IMR-90 (cell line): ENCODE measurements around the gene RNF17. TPM values are rescaled to one million over a fixed set of nuclear protein-coding genes. Genes with fewer than 3 reads are reported as not detected.

ENCODE experiments used
- ATAC-seq: fragments of 200-7000 bp; cut with Tn5 transposase; 2 replicates; pipeline ENCODE4 v1.9.1; 2020; ENCODE audit warnings: low read depth, mild to moderate bottlenecking, moderate library complexity
- BruUV-seq: library from RNA; stranded (reverse); fragments of 400-500 nt; replicated peaks from 2 replicates; lab custom pipeline; 2021; lab: Mats Ljungman, UMichigan
- CTCF ChIA-PET: fragments of 300-600 bp; formaldehyde crosslinking; extraction: SDS; loops from one replicate; lab custom pipeline; 2021; ENCODE audit warnings: antibody characterized with exemption; lab: Yijun Ruan, JAX
- POLR2A ChIA-PET: fragments of 300-600 bp; sonication (Branson Sonifier 250); formaldehyde crosslinking; loops from one replicate; lab custom pipeline; 2022; ENCODE audit warnings: antibody characterized with exemption; ENCODE audit not compliant: unreplicated experiment; lab: Charles Lee
- DNase-seq: peaks from one replicate; pipeline ENCODE4 v3.0.0; 2013
- H2AFZ ChIP-seq: replicated peaks from 2 replicates; pipeline ENCODE3; 2013; ENCODE audit warnings: low read length, mild to moderate bottlenecking; ENCODE audit not compliant: poor library complexity
- H2AK5ac ChIP-seq: 2 replicates; pipeline ENCODE4 v1.6.1; 2013; ENCODE audit warnings: low read depth, low read length, inconsistent platforms
- H2AK9ac ChIP-seq: replicated peaks from 2 replicates; pipeline ENCODE3; 2013; ENCODE audit warnings: mild to moderate bottlenecking, low read depth, low read length, moderate library complexity; ENCODE audit not compliant: poor library complexity
- H2BK120ac ChIP-seq: 2 replicates; pipeline ENCODE4 v1.6.1; 2013; ENCODE audit warnings: low read depth, low read length, inconsistent platforms
- H2BK15ac ChIP-seq: 3 replicates; pipeline ENCODE4 v1.6.1; 2013; ENCODE audit warnings: low read depth, low read length, inconsistent platforms
- H2BK20ac ChIP-seq: 2 replicates; pipeline ENCODE4 v1.6.1; 2013; ENCODE audit warnings: low read depth, mild to moderate bottlenecking, inconsistent platforms, low read length, moderate library complexity
- H2BK5ac ChIP-seq: 2 replicates; pipeline ENCODE4 v1.6.1; 2013; ENCODE audit warnings: mild to moderate bottlenecking, low read depth, low read length, inconsistent platforms; ENCODE audit not compliant: poor library complexity, severe bottlenecking
- H3K14ac ChIP-seq: replicated peaks from 2 replicates; pipeline ENCODE4 v1.6.1; 2013; ENCODE audit warnings: low read depth, low read length, inconsistent platforms
- H3K18ac ChIP-seq: 2 replicates; pipeline ENCODE4 v1.6.1; 2013; ENCODE audit warnings: low read depth, low read length, control low read depth
- H3K23ac ChIP-seq: 2 replicates; pipeline ENCODE4 v1.6.1; 2013; ENCODE audit warnings: low read depth, low read length, inconsistent platforms
- H3K27ac ChIP-seq: 2 replicates; pipeline ENCODE4 v1.5.1; 2013; ENCODE audit warnings: mild to moderate bottlenecking, control low read depth, low read length; ENCODE audit not compliant: insufficient read depth
- H3K27me3 ChIP-seq: 2 replicates; pipeline ENCODE4 v1.6.1; 2013; ENCODE audit warnings: low read length; ENCODE audit not compliant: control insufficient read depth, insufficient read depth
- H3K36me3 ChIP-seq: 2 replicates; pipeline ENCODE4 v1.6.1; 2013; ENCODE audit warnings: low read length, mixed read lengths; ENCODE audit not compliant: control insufficient read depth, insufficient read depth
- H3K4ac ChIP-seq: 2 replicates; pipeline ENCODE4 v1.6.1; 2013; ENCODE audit warnings: low read depth, low read length, inconsistent platforms
- H3K4me1 ChIP-seq: 2 replicates; pipeline ENCODE4 v1.6.1; 2013; ENCODE audit warnings: low read length, mixed read lengths; ENCODE audit not compliant: control insufficient read depth, insufficient read depth
- H3K4me2 ChIP-seq: 2 replicates; pipeline ENCODE4 v1.6.1; 2013; ENCODE audit warnings: low read depth, mild to moderate bottlenecking, control low read depth, low read length, moderate library complexity
- H3K4me3 ChIP-seq: 2 replicates; pipeline ENCODE4 v1.5.1; 2013; ENCODE audit warnings: low read depth, mild to moderate bottlenecking, control low read depth, low read length, moderate library complexity; ENCODE audit not compliant: insufficient read depth
- H3K56ac ChIP-seq: 2 replicates; pipeline ENCODE4 v1.6.1; 2013; ENCODE audit warnings: low read length, inconsistent platforms; ENCODE audit not compliant: insufficient read depth; ENCODE audit errors: extremely low read depth
- H3K79me1 ChIP-seq, 2 experiments: 2 replicates each; pipeline ENCODE4 v1.6.1; 2013; ENCODE audit warnings: low read length in 2 of 2, inconsistent platforms in 1 of 2, low read depth in 1 of 2
- H3K9ac ChIP-seq: 2 replicates; pipeline ENCODE4 v1.6.1; 2013; ENCODE audit warnings: low read depth, low read length, control low read depth
- H3K9me1 ChIP-seq: 2 replicates; pipeline ENCODE4 v1.6.1; 2013; ENCODE audit warnings: low read length, inconsistent platforms; ENCODE audit not compliant: insufficient read depth
- H3K9me3 ChIP-seq: 2 replicates; pipeline ENCODE4 v1.6.1; 2013; ENCODE audit warnings: low read length; ENCODE audit not compliant: control insufficient read depth, insufficient read depth
- H4K20me1 ChIP-seq: 2 replicates; pipeline ENCODE4 v1.6.1; 2013; ENCODE audit warnings: low read length, inconsistent platforms; ENCODE audit not compliant: insufficient read depth
- H4K5ac ChIP-seq: 2 replicates; pipeline ENCODE4 v1.6.1; 2013; ENCODE audit warnings: mild to moderate bottlenecking, low read depth, low read length, control low read depth
- H4K8ac ChIP-seq, 2 experiments: 2 replicates each; pipeline ENCODE4 v1.6.1; 2013; ENCODE audit warnings: low read depth in 2 of 2, low read length in 2 of 2, control low read depth in 1 of 2, inconsistent platforms in 1 of 2
- H4K91ac ChIP-seq: 2 replicates; pipeline ENCODE4 v1.6.1; 2013; ENCODE audit warnings: low read depth, low read length, inconsistent platforms; ENCODE audit not compliant: insufficient read depth
- MXI1 ChIP-seq: IDR thresholded peaks from 2 replicates; pipeline ENCODE4 v1.6.1; 2012; ENCODE audit warnings: low read depth, mild to moderate bottlenecking, low read length, moderate library complexity, borderline replicate concordance
- WGBS, 2 experiments: methylation state at CpG; one replicate each; pipeline versions ENCODE4 v1.1.5 to v1.1.7; 2013; ENCODE audit warnings: missing lambda C conversion rate in 2 of 2; ENCODE audit not compliant: insufficient read length in 1 of 2; ENCODE audit errors: extremely low coverage in 2 of 2; 5-methylcytosine and 5-hydroxymethylcytosine counted together
- dilution Hi-C: fragments of 300-500 bp; cut with HindIII; formaldehyde crosslinking; loops from one replicate; pipeline ENCODE4 v1.14.3; 2018; ENCODE audit warnings: low sequenced_read_pairs; ENCODE audit not compliant: unreplicated experiment
- in situ Hi-C: fragments of 300-500 bp; cut with MboI; formaldehyde crosslinking; loops from 3 replicates; pipeline ENCODE4 v1.14.3; 2019; ENCODE audit warnings: low sequenced_read_pairs, inconsistent platforms, mixed read lengths
- intact Hi-C: fragments of 100-400 bp; cut with micrococcal nuclease; formaldehyde crosslinking; loops from 2 replicates; pipeline ENCODE4 v1.10.0; 2022
- polyA plus RNA-seq, 3 experiments: library from polyadenylated mRNA; depleted of rRNA; stranded (reverse); fragments of >200 nt; gene quantifications; 2 replicates each; pipeline ENCODE4 v1.2.3, GENCODE V29; 2012; ENCODE audit warnings: low replicate concordance in 1 of 3
- total RNA-seq: library from RNA; depleted of rRNA; stranded (reverse); fragments of >200 nt; gene quantifications from 2 replicates; pipeline ENCODE4 v1.2.3, GENCODE V29; 2012

Gene RNF17
- total and polyA plus RNA-seq, 2 of the 4 experiments (the other 2 are of a cell fraction) = 0.03 to 0.18 TPM

DNA sequence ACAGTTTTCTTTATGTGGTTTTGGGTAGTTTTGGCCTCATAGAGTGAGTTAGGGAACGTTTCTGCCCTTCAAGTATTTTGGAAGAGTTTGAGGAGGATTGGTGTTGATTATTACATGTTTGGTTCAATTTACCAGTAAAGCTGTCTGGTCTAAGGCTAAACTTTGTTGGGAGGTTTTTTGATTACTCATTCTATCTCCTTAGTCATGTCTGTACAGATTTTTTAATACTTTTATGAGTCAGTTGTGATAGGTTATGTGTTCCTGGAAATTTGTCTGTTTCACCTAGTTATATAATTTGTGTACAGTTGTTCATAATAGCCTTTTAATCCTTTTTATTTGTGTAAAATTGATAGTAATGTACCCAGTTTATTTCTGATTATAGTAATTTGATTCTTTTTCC is 20.4 kb downstream of the RNF17 start:
- Histone ChIP-seq H2BK120ac (no peak overlapping the region), H2BK15ac (no peak overlapping the region), H3K18ac (no peak overlapping the region), H3K4me1 (no peaks in the 10 kb centered on the region), H3K56ac (no peak overlapping the region), H4K8ac (no peak overlapping the region), H3K4ac (no peak overlapping the region), H2AFZ (no peak overlapping the region), H3K27ac (no peak overlapping the region), H3K36me3 (no peaks in the 10 kb centered on the region), H3K9me1 (no peaks in the 10 kb centered on the region), H3K79me1 (no peaks in the 10 kb centered on the region), H3K23ac (no peak overlapping the region), H3K27me3 (no peaks in the 10 kb centered on the region), H3K4me2 (no peak overlapping the region), H3K9ac (no peak overlapping the region), H2BK20ac (no peak overlapping the region), H4K5ac (no peak overlapping the region), H4K91ac (no peak overlapping the region), H2AK9ac (no peak overlapping the region), H3K4me3 (no peak overlapping the region), H3K9me3 (no peaks in the 10 kb centered on the region), H2BK5ac (no peak overlapping the region), H2AK5ac (no peak overlapping the region), H4K20me1 (no peaks in the 10 kb centered on the region), H3K14ac (no peak overlapping the region)
- dilution Hi-C loops = no loop called here
- CTCF ChIA-PET = no interaction called here
- TF ChIP-seq MXI1 = no peak
- WGBS, 2 experiments = no CpG with 5 or more reads among the region's 1 CpG
- no peak for ATAC-seq
- DNase-seq = no peak
- in situ Hi-C loops = no loop called here
- no TSS peak for BruUV-seq
- POLR2A ChIA-PET = no interaction called here
- intact Hi-C loops = no loop called here
